ENCODE measurements around the gene ANKRD55.
"Not testable (repeated sequence)": the region's sequence is repeated elsewhere in the genome, so short reads cannot be mapped to it uniquely, and the experiment has no call there.

The ANKRD55 gene

DNA sequence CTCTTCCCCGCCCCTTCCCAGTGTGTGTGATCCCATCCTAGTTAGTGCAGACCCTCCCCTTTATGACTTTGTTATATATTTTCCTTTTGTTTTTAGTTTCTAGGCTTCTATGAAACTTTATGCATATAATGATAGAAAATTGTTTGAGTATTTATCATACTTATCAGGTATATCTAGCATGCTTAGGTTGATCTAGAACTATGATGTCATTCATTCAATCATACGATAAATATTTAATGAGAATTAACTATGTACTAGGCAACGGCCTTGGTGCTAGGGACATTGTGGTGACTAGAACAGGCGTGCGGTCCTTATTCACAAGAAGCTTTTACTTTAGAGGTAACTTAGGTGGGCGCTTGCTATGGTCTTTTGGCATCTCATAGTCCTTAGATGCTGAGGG is 13.6 kb upstream of the ANKRD55 start:
- no peaks in the 10 kb centered on the region for H3K36me3 ChIP-seq (ENCODE audit: insufficient read depth, low read length)
- no peak overlapping the region for H3K27ac ChIP-seq
- DNase-seq (ENCODE audit: low read depth, low spot score) = no peak
- H3K4me3 ChIP-seq = no peak overlapping the region
- no peak overlapping the region for H3K9ac ChIP-seq (ENCODE audit: insufficient read length)
- TF ChIP-seq EZH2 (IDR thresholded peaks at IDR 0.05) = no peak
- TF ChIP-seq POLR2AphosphoS5 (IDR thresholded peaks at IDR 0.05; ENCODE audit: borderline replicate concordance, low read depth, low read length) = no peak
- TF ChIP-seq FOXP2 (optimal IDR thresholded peaks at IDR 0.05; ENCODE audit: control extremely low read depth, extremely low read length, insufficient read depth) = no peak
- H3K9me3 ChIP-seq (ENCODE audit: low read depth, low read length) = no peaks in the 10 kb centered on the region

DNA sequence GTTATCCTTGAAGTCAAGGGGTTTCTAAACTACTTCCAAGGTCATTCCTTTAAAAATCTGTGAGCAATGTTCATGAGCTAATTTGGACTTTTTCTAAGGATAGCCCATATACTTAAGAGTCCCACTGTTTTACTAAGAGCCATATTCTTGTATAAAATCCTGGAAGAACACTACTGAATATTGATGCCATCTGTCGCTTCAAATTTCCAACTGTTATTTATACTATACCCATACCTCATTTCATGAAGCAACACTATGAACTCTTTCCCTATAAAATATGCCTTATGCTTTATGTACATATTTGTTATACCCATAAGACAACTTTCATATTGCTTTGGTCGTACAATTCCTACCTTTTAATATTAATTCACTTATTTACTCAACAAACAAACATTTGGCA is 12.4 kb upstream of the ANKRD55 start:
- no peak for TF ChIP-seq FOXP2 (optimal IDR thresholded peaks at IDR 0.05; ENCODE audit: control extremely low read depth, extremely low read length, insufficient read depth)
- no peak for TF ChIP-seq POLR2AphosphoS5 (IDR thresholded peaks at IDR 0.05; ENCODE audit: borderline replicate concordance, low read depth, low read length)
- TF ChIP-seq EZH2 (IDR thresholded peaks at IDR 0.05) = no peak
- Histone ChIP-seq H3K27ac (no peak overlapping the region), H3K4me3 (no peak overlapping the region), H3K36me3 (ENCODE audit: insufficient read depth, low read length) (no peaks in the 10 kb centered on the region), H3K9me3 (ENCODE audit: low read depth, low read length) (no peaks in the 10 kb centered on the region; the same call in 1 of the 2 replicates), H3K9ac (ENCODE audit: insufficient read length) (no peak overlapping the region)
- no peak for DNase-seq (ENCODE audit: low read depth, low spot score)

DNA sequence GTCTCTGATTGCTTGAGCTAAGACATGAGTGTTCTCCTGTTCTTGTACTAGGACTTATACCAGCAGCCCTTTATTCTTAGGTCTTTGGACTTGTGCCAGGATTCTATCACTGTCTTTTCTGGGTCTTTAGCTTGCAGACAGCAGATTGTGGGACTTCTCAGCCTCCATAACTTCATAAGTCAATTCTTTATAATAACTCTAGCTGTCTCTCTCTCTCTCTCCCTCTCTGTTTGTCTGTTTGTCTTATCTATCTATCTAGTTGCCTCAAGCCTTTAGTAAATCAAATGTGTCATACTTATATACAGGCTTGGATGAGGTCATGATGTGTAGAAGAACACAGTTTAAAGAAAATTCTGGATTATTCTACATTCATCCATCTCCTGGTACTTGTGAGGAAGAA is 11.5 kb upstream of the ANKRD55 start:
- Histone ChIP-seq H3K4me3 (no peak overlapping the region), H3K36me3 (ENCODE audit: insufficient read depth, low read length) (no peaks in the 10 kb centered on the region), H3K9me3 (ENCODE audit: low read depth, low read length) (no peaks in the 10 kb centered on the region; the same call in 1 of the 2 replicates), H3K9ac (ENCODE audit: insufficient read length) (no peak overlapping the region), H3K27ac (no peak overlapping the region)
- TF ChIP-seq FOXP2 (optimal IDR thresholded peaks at IDR 0.05; ENCODE audit: control extremely low read depth, extremely low read length, insufficient read depth) = no peak
- TF ChIP-seq EZH2 (IDR thresholded peaks at IDR 0.05) = no peak
- TF ChIP-seq POLR2AphosphoS5 (IDR thresholded peaks at IDR 0.05; ENCODE audit: borderline replicate concordance, low read depth, low read length) = no peak
- DNase-seq (ENCODE audit: low read depth, low spot score) = no peak

DNA sequence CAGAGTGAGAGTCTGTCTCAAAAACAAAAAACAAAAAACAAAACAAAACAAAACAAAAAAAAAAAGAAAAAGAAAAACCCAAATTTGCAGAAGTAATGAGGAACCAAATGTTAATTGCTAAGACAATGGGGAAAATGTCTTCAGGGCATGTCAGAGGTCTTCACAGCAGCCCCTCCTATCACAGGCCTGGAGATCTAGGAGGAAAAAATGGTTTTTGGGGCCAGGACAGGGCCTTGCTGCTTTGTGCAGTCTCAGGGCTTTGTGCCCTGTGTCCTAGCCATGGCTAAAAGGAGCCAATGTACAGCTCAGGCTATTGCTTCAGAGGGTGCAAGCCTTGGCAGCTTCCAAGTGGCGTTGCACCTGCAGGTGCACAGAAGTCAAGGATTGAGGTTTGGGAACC is 9.1 kb upstream of the ANKRD55 start:
- H3K4me3 ChIP-seq; DNase-seq (ENCODE audit: low read depth, low spot score); H3K9ac ChIP-seq (ENCODE audit: insufficient read length); H3K36me3 ChIP-seq (ENCODE audit: insufficient read depth, low read length); H3K9me3 ChIP-seq (ENCODE audit: low read depth, low read length); H3K27ac ChIP-seq: not testable (repeated sequence)

DNA sequence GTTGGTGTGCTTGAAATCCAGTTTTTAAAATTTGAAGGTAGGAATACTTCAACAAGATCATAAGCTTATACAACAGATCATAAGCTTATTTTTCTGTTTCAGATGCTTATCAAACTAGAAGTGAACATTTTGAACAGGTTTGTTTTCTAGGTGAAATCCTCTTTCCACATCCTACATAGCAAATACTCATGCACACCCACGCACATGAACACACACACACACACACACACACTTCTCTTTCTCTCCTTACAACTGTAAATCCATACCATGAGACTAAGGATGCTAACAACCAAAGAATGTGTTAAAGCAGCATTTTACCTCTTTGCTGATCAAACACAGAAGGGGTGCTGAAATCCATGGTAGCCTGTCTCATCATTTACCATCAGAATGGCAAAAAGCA is 592 bp downstream of the ANKRD55 start:
- no peak overlapping the region for H3K27ac ChIP-seq
- no peak for TF ChIP-seq EZH2 (IDR thresholded peaks at IDR 0.05)
- TF ChIP-seq FOXP2 (optimal IDR thresholded peaks at IDR 0.05; ENCODE audit: control extremely low read depth, extremely low read length, insufficient read depth) = no peak
- no peak for TF ChIP-seq POLR2AphosphoS5 (IDR thresholded peaks at IDR 0.05; ENCODE audit: borderline replicate concordance, low read depth, low read length)
- no peak overlapping the region for H3K4me3 ChIP-seq
- DNase-seq (ENCODE audit: low read depth, low spot score) = no peak
- H3K9me3 ChIP-seq (ENCODE audit: low read depth, low read length) = no peaks in the 10 kb centered on the region
- H3K36me3 ChIP-seq (ENCODE audit: insufficient read depth, low read length) = no peaks in the 10 kb centered on the region
- no peak overlapping the region for H3K9ac ChIP-seq (ENCODE audit: insufficient read length)

DNA sequence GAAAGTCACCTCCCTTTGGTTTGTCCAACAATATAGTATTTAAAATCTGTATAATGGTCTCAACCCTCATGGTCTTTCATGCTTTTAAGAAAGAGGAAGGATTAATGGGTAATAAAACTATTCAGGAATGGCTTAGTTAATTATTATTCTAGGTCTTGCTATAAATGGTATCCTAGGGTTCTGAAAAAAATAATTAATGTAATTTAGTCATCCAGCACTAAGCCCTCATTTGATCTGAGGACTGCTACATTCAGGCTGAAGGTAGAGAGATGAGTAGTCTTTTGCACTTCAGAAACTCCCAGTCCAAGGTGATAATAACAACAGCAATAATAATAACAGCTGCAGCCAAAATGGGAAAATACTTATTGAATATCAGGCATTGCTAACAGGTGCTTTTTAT is 2.6 kb downstream of the ANKRD55 start:
- Histone ChIP-seq H3K9ac (ENCODE audit: insufficient read length) (no peak overlapping the region), H3K4me3 (no peak overlapping the region), H3K36me3 (ENCODE audit: insufficient read depth, low read length) (no peaks in the 10 kb centered on the region), H3K9me3 (ENCODE audit: low read depth, low read length) (no peaks in the 10 kb centered on the region), H3K27ac (no peak overlapping the region)
- TF ChIP-seq FOXP2 (optimal IDR thresholded peaks at IDR 0.05; ENCODE audit: control extremely low read depth, extremely low read length, insufficient read depth) = no peak
- TF ChIP-seq POLR2AphosphoS5 (IDR thresholded peaks at IDR 0.05; ENCODE audit: borderline replicate concordance, low read depth, low read length) = no peak
- TF ChIP-seq EZH2 (IDR thresholded peaks at IDR 0.05) = no peak
- no peak for DNase-seq (ENCODE audit: low read depth, low spot score)

DNA sequence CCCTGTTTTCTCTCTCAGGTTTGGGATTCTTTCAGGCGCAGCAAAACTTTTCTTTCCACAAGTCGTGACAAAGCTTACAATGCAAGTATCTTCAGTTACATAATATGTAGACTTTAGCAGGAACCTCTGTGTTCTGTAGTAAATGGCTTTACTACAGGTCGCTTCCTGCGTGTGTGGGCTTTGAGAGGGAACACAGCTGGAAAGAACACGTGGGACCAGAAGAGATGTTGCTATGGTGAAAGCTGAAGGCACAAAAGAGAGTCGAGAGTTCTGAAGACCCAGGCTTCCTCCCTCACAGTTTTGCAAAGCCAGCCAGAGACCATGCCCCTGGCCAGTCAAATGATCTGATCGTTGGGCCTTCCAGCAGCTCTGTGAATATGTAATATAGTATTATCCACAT is 4.0 kb downstream of the ANKRD55 start:
- no peak overlapping the region for H3K4me3 ChIP-seq
- no peak overlapping the region for H3K27ac ChIP-seq

DNA sequence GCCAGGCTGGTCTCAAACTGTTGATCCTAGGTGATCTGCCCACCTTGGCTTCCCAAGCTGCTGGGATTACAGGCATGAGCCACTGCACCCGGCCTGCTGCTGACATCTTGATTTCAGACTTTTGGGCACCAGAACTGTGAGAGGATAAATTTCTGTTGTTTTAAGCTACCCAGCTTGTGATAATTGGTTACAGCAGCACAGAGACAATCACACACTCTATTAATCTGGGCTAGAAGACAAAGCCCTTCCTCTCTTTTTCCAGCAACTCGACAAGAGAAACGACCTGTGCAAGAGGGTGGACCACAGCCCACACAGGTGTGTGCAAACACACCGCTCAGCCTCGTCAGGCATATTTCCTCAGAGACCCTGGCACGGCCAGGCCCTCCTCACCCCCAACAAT is 4.5 kb downstream of the ANKRD55 start:
- no peak overlapping the region for H3K27ac ChIP-seq
- DNase-seq (ENCODE audit: low read depth, low spot score) = no peak
- H3K9me3 ChIP-seq (ENCODE audit: low read depth, low read length) = no peaks in the 10 kb centered on the region
- no peak overlapping the region for H3K4me3 ChIP-seq
- no peak for TF ChIP-seq EZH2 (IDR thresholded peaks at IDR 0.05)
- TF ChIP-seq POLR2AphosphoS5 (IDR thresholded peaks at IDR 0.05; ENCODE audit: borderline replicate concordance, low read depth, low read length) = no peak
- H3K36me3 ChIP-seq (ENCODE audit: insufficient read depth, low read length) = no peaks in the 10 kb centered on the region
- H3K9ac ChIP-seq (ENCODE audit: insufficient read length) = no peak overlapping the region

More for the DNA sequence above, 4.0 kb downstream of the ANKRD55 start:
- Histone ChIP-seq H3K36me3 (ENCODE audit: insufficient read depth, low read length) (no peaks in the 10 kb centered on the region), H3K9ac (ENCODE audit: insufficient read length) (no peak overlapping the region), H3K9me3 (ENCODE audit: low read depth, low read length) (no peaks in the 10 kb centered on the region)
- no peak for TF ChIP-seq FOXP2 (optimal IDR thresholded peaks at IDR 0.05; ENCODE audit: control extremely low read depth, extremely low read length, insufficient read depth)
- no peak for TF ChIP-seq EZH2 (IDR thresholded peaks at IDR 0.05)
- TF ChIP-seq POLR2AphosphoS5 (IDR thresholded peaks at IDR 0.05; ENCODE audit: borderline replicate concordance, low read depth, low read length) = no peak
- DNase-seq (ENCODE audit: low read depth, low spot score) = no peak

DNA sequence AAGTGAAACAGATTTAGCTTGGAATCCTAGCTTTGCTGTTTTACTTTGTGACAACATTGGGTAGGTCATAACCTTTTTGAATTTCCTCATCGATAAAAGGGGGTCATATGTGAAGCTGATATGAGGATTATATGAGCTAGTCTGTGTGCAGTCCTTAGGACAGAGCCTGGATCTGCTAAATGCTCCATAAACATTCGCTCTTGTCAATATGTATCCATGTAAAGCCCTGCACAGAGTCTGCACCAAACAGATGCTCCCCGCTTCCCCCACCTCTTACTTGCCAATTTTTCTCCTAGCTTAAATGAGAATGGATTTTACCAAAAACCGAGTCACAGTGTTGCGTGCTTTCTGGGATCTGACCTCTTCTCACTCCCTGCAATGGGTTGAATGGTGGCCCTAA is 5.4 kb downstream of the ANKRD55 start:
- Histone ChIP-seq H3K9ac (ENCODE audit: insufficient read length) (no peak overlapping the region), H3K27ac (no peak overlapping the region), H3K4me3 (no peak overlapping the region), H3K36me3 (ENCODE audit: insufficient read depth, low read length) (no peaks in the 10 kb centered on the region), H3K9me3 (ENCODE audit: low read depth, low read length) (no peaks in the 10 kb centered on the region)
- DNase-seq (ENCODE audit: low read depth, low spot score) = no peak
- TF ChIP-seq EZH2 (IDR thresholded peaks at IDR 0.05) (no peak), POLR2AphosphoS5 (IDR thresholded peaks at IDR 0.05; ENCODE audit: borderline replicate concordance, low read depth, low read length) (no peak), FOXP2 (optimal IDR thresholded peaks at IDR 0.05; ENCODE audit: control extremely low read depth, extremely low read length, insufficient read depth) (no peak)

DNA sequence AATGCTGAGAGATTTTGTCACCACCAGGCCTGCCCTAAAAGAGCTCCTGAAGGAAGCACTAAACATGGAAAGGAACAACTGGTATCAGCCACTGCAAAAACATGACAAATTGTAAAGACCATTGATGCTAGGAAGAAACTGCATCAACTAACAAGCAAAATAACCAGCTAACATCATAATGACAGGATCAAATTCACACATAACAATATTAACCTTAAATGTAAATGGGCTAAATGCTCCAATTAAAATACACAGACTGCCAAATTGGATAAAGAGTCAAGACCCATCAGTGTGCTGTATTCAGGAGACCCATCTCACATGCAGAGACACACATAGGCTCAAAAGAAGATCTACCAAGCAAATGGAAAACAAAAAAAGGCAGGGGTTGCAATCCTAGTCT is 9.8 kb downstream of the ANKRD55 start:
- H3K4me3 ChIP-seq; H3K36me3 ChIP-seq (ENCODE audit: insufficient read depth, low read length); DNase-seq (ENCODE audit: low read depth, low spot score); H3K27ac ChIP-seq; H3K9me3 ChIP-seq (ENCODE audit: low read depth, low read length); H3K9ac ChIP-seq (ENCODE audit: insufficient read length): not testable (repeated sequence)

DNA sequence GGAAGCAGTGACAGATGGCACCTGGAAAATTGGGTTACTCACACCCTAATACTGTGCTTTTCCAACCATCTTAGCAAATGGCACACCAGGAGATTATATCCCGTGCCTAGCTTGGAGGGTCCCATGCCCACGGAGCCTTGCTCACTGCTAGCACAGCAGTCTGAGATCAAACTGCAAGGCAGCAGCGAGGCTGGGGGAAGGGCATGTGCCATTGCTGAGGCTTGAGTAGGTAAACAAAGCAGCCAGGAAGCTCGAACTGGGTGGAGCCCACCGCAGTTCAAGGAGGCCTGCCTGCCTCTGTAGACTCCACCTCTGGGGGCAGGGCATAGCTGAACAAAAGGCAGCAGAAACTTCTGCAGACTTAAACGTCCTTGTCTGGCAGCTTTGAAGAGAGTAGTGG is 11.5 kb downstream of the ANKRD55 start:
- not testable (repeated sequence) for H3K9ac ChIP-seq (ENCODE audit: insufficient read length); H3K4me3 ChIP-seq; DNase-seq (ENCODE audit: low read depth, low spot score); H3K9me3 ChIP-seq (ENCODE audit: low read depth, low read length); H3K36me3 ChIP-seq (ENCODE audit: insufficient read depth, low read length); H3K27ac ChIP-seq

Measured in SK-N-MC (cell line).